HS-27A (cell line): Measurements from ENCODE around the gene GAS5.
"Not testable (repeated sequence)": the region's sequence is repeated elsewhere in the genome, so short reads cannot be mapped to it uniquely, and the experiment has no call there.

Experiments used
- DNase-seq: peaks from one replicate; pipeline ENCODE4 v3.0.0-alpha.2; 2012; ENCODE audit warnings: low read depth, missing footprints

The GAS5 gene

DNA sequence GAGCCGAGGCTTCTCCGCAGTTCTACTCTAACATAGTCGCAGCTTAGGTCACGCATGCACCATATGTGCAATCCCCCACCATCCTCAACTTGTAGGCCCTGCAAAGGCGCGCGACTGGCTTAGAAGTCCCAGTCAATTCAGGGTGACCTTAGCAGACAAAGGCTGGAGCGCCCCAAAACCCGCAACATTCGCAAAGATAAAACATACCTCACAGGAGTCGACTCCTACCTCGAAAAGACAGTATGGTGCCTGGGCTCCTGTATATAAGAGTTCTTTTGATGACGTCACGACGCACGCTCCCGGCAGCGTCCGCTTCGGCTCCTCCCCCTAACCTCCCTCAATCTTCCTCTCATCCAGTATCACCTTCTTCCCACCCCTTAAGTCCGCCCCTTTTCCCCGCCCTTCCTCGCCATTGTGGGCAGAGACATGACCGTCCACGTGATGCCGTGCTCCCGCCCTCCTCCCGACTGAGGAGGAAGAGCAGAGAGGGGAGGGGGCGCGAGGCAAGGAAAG lies at the start of gene GAS5:
TSS of gene GAS5 (minus strand) at position 237 of the 513 bp plus-strand sequence.
- DNase-seq = peak; percentile 97

DNA sequence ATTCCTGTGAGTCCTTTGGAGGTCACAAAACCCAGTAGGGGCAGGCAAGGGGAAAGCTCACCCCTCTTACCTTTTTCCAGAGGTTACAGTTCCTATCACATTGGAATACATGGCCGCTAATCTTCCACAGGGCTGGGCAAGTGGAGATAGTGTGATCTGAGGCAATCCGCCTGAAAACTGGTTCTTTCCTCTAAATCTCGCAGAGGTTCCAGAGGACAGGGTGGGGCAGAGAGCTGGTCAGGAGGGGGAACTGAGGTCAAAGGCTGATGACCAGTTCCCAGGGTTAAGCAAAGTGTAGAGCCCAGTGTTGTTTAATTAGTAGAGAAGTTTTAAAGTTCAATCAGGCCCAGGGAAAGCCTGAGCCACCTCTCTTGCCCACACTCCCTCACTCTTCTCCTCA lies 49.4 kb upstream of the GAS5 start, which contains the start of gene SERPINC1:
TSS of gene SERPINC1 (minus strand) at position 179 of the 400 bp plus-strand sequence. CDS start at position 111, 68 bp downstream.
- no peak for DNase-seq

DNA sequence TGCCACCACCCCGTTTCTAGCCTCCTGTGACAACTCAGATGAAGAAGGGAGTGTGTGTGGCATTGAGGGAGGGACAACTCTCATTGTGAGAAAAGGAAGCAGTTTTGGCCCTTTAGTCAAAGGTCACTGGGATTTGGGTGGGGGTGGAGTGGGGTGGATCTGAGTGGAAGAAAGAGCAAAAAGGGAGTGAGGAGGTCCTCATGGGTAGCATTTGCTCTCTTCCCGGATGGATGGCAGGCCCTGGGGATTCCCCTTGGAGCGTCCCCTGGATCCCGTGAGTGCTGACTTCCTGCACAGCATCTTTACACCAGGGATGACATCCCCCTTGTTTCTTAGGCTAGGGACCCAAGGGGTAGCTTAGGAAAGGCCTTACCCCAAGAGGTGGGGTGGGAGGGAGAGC lies 48.9 kb upstream of the GAS5 start:
- DNase-seq = no peak

DNA sequence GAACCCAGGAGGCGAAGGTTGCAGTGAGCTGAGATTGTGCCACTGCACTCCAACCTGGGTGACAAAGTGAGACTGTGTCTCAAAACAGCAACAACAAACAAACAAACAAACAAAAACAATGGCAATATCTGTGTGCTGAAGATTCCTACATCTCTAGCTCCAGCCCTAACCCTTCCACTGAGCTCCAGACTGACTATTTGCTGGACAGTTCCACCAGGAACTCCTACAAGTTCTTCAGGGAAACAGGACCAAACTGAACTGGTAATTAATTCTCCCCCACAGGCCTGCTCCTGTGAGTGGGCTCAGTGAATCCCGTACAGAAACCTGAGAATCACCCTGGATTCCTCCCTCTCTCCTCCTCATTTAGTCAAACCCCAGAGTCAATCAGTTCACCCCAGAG lies 47.8 kb upstream of the GAS5 start:
- DNase-seq = no peak

DNA sequence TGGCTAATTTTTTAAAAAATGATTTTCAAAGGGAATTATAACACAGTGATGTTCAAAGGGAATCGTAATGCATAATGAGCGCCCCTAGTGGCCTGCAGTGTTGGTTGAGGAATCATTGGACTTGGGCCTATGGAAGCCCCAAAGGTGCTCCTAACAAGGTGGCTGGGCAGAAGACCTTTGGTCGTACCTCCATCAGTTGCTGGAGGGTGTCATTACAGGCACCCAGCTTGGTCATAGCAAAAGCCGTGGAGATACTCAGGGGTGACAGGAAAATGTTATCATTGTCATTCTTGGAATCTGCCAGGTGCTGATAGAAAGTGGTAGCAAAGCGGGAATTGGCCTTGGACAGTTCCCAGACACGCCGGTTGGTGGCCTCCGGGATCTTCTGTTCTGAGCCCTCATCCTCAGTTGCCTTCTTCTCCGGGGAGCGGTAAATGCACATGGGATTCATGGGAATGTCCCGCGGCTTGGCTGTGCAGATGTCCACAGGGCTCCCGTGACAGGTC lies 46.6 kb upstream of the GAS5 start:
- DNase-seq = no peak

DNA sequence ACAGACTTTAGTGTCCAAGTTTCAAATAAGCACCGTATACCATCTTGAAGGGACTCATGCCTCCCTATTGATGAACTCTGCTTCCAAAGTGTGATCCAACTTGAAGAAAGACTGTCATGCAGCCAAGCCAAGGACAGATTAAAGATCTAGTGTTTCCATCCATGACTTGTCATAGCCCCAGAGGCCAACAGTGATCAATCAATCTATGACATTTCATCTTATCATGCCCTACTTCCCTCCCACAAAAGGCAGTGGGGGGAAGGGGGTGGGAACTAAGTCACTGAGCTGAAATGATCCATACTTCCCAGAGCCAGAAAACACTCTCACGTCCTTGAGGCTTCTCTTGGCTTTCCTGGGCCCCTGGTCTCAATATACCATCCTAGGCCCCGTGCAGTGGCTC lies 45.3 kb upstream of the GAS5 start:
- no peak for DNase-seq

DNA sequence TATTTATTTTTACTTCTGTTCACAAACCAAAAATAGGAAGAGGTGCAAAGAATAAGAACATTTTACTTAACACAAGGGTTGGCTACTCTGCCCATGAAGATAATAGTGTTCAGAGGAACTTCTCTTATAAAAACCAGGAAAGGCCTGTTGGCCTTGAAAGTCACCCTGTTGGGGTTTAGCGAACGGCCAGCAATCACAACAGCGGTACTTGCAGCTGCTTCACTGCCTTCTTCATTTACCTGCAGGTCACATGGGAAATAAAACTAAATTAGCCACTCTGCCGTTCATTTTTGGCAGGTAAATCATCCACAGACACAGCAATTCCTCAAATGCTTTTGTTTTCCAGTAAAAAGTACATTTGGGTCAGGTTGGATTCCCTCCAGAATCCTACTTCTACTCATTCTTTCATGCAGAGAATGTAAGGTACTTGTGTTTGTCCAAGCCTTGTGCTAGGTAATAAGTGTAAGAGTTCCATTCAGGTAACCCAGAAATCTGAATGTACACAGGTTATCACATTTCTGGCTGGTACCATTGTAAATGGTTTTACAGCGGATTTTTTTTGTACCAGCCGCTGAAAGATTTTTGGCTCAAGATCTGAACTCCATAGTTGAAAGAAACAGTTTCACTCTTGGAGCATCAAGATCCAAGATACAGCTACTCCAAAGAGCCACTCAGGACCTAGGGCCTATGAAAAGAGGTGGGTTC lies 36.2 kb upstream of the GAS5 start:
- DNase-seq = no peak

DNA sequence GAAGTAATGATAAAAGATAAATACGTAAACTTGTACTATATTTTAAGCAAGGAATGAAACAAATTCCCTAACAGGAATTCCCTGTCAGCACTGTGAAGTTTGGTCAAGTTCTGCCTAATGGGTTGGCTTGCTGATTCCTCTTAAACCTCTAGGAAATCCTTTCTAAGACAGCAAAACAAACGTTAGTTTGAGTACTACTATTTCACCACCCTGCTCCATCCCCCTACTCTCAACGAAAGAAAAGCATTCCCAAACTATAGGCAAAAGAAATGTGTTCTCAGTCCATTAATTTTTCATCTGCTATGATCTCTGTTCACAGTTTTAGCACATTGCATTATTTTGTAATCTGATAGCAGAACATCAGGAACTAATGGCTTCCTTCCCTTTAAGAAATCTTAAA lies 33.2 kb upstream of the GAS5 start:
- no peak for DNase-seq

DNA sequence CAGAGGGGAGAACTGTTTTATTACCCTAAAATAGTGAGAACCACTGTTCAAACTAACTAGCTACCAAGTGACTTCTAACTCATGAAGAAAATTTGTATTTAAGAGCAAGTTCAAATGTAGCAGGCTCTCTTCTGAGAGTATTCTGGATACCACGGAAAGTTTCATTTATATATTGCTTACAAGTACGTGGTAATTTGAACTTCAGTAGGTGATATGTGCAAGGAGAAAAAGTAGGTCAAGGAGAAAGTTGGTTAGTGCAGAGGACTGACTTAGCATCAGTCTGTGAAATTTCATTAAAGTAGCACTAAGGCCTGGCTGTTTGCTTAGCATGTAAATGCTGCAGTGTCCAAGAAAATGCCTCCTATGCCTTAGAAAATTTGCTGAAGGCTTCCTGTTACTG lies 32.6 kb upstream of the GAS5 start:
- DNase-seq = no peak

DNA sequence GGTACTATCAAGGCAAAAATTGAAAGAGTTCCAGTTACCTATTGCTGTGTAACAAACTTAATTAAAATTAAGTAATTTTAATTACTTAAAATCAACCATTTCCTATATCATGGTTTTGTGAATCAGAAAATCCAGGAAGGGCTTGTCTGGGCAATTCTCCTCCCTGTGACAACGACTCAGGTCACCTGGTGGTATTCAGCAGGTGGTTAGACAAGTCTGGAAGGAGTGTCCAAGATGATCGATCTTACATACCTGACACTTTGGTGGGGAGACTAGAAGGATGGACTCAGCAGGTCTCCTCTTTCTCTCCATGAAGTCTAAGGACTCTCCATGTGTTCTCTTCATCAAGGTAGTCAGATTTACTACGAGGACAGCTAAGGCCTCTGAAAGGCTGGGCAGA lies 26.4 kb upstream of the GAS5 start:
- DNase-seq = no peak

DNA sequence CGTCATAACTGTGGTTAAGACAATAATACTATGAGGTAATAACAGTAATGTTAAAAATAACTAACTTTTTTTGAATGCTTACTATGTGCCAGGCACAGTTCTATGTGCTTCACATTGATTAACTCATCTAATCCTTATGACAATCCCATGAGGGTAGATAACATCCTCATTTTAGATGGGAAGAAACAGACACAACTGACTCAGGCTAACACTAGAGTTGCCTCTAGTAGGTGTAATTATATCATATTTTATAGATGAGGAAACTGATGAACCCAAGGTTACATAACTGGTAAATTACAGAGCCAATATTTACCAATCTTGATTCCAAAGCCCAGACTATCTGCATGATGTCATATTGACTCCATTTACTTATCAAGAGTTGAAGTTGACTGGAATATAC lies 25.8 kb upstream of the GAS5 start:
- DNase-seq = no peak

DNA sequence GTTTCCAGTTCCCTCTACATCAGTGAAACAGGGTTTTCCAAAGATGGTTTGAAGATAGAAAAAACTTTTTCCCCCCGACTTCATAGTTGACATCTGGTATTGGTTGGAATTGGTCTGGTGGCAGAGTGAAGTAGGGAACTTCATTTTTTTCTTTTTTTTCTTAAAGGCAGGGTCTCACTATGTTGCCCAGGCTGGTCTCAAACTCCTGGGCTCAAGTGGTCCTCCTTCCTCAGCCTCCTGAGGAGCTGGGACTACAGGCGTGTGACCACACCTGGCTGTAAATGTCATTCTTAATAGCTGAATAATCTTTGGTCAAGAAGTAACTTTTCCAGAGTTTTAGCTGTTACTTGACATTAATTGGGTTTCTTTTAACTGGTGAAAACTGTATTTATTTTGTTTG lies 22.1 kb upstream of the GAS5 start:
- DNase-seq = no peak

DNA sequence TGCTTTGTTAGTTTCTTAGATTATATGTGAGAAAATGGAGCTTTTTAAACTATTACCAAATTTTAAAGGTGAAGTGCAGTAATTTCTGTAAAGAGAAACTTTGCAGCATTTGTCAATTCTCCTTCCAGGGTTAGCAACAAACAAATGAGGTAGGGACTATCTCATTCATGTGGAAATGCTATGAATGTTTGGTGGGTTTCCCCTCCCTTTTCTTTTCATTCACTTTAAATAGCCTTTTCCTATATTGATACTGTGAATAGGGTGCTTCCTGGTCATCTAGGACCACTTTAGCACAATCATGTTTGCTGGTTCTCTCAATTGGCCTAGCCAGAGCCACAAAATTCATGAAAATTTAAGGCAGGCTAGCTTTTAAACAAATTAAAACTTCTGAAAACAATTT lies 21.0 kb upstream of the GAS5 start:
- DNase-seq = no peak

DNA sequence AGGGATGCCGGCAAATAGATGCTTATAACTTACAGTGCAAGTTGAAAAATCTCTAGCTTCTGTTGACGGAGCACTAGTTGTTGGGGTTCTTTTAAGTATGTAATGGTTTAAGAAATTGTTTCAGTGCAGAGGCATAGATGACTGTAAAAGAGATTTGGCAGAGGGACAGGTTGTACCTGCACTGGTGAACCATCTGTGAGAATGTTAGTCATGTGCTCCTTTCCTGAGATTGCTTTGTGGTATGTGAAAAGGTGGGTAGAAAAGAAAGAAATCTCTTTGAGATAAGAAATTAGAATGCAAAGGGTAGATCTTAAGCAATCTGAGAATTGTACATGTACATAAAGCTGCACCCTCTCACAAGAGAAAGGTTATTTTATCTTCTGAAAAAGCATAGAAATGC lies 19.8 kb upstream of the GAS5 start:
- DNase-seq = no peak

DNA sequence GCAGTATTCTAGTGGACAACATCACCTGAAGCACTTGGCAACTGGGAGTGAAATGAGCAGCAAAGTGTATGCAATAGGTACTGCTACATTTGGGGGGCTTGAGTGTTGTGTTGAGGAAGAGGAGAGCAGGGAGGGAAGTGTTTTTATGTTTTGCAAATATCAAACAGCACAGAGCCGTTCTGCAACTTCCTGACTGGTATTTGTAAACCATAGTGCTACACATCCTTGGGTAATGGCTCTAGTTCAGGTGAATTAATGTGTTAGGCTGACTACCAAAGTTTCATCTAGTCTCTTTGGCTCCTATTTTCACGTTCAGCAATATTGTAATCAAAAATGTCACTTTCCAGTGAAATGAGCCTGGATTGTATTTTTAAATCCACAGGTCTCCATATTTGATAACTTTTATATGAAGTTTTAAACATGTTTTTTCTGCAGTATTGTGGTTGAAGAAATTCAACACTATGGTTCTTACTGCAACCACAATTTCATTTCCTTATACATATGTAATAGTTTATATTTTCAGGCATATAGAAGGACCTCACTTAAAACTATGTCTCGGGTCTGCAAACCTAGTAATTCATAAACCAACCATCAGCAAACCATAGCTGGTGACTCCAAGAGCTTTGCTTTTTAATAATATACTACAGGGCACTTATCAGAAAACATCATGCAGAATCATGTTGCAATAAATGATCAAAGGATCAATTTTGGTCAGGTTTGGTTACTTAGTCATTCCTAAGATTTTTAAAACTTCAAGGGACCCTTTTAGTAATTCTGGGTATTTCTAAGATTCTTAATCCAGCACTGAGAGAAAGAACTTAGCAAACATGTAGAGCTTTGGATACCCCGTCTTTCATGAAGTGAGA lies 19.2 kb upstream of the GAS5 start:
- DNase-seq = no peak

DNA sequence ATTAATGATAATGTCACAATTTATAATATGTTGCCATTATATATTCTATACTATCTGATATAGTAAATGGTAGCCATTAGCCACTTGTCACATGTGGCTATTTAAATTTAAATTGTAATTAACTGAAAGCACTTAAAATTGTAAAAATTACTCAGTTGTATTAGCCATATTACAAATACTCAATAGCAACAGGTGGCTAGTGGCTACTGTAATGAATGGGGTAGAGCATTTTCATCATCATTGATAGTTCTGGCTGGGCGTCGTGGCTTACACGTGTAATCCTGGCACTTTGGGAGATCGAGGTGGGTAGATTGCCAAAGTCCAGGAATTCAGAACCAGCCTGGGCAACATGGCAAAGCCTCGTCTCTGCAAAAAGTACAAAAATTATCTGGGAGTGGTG lies 16.9 kb upstream of the GAS5 start:
- DNase-seq = no peak

DNA sequence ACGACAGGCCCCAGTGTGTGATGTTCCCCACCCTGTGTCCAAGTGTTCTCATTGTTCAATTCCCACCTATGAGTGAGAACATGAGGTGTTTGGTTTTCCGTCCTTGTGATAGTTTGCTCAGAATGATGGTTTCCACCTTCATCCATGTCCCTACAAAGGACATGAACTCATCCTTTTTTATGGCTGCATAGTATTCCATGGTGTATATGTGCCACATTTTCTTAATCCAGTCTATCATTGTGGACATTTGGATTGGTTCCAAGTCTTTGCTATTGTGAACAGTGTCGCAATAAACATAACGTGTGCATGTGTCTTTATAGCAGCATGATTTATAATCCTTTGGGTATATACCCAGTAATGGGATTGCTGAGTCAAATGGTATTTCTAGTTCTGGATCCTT lies 13.3 kb upstream of the GAS5 start:
- not testable (repeated sequence) for DNase-seq

DNA sequence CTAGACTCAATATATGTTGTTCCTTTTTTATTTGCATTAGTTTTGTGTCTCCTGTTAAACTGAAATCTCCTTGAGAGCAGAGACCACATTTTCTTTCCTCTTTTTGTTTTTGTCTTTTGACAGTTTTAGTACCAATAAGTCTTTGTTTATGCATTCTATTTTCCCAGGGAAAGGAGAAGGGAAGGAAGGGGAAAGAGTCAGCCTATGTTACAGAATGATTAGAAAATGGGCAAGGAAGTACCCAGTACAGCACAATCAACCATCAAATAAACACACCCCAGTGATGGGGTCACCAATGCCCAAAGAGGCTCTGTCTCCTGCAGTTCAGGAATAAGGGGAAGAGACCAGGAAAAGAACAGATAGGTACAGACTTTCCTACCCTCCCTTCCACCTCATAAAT lies 10.5 kb upstream of the GAS5 start:
- DNase-seq = no peak

DNA sequence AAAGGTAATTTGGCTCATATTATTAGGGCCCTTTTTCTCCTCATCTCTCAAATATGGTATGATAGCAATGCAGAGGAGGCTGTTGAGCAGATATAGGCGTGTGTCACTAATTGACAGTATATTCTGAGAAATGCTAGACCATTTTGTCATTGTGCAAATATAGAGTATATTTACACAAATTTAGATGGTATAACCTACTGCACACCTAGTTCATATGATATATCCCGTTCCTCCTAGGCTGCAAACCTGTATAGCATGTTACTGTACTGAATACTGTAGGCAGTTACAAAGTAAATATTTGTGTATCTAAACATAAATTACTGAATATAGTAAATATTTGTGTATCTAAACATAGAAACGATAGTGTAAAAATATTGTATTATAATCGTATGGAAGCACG lies 8.9 kb upstream of the GAS5 start:
- no peak for DNase-seq

DNA sequence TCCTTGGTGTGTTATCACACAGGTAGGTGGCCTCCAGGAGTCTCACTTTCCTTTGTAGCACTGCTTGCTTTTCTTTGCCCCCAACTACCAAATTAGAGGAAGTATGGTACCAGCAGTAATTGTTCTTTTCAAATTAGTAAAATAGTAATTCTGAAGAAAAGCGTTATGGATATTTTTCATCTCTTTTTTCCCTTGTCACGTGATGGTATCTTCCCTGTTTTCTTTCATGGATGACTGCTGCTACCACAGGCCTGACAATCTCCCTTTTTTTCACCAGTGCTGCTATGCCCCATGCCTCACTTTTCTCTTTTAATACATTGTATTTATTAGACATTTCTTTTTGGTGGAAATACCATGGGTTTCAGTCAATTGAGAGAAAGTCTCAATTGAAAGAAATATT lies 3.7 kb upstream of the GAS5 start:
- DNase-seq = no peak

DNA sequence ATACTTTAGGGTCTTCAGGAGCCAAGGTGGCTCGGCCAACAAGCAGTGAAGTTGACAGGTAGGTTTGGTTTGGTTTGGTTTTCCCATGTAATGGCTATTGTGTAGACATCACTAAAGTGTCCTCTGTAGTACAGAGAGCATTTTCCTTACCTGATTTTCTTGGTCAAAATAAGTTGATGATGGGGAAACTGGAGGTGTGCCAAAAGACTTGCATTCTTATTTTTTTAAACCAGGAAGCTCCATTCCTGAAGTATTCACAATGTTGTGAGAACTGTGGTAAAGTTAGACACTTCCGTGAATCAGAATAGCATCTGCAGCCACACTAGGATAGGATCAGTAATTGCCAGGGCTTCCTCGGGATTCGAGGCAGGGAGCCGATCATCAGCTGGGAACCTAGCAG lies 3.3 kb upstream of the GAS5 start:
- no peak for DNase-seq

DNA sequence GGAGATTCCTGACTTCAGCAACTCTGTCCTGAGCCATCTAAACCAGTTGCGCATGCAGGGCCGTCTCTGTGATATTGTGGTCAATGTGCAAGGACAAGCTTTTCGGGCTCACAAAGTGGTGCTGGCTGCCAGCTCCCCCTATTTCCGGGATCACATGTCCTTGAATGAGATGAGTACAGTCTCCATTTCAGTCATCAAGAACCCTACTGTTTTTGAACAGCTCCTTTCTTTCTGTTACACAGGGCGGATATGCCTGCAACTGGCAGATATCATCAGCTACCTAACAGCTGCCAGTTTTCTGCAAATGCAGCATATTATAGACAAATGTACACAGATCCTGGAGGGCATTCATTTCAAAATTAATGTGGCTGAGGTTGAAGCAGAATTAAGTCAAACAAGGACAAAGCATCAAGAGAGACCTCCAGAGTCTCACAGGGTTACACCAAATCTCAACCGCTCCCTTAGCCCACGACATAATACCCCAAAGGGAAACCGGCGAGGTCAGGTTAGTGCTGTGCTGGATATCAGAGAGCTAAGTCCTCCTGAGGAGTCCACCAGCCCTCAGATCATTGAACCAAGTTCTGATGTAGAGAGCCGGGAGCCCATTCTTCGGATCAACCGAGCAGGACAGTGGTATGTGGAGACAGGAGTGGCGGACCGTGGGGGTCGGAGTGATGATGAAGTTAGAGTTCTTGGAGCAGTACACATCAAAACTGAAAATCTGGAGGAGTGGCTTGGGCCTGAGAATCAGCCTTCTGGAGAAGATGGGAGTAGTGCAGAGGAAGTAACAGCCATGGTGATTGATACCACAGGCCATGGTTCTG lies 2.7 kb upstream of the GAS5 start:
- no peak for DNase-seq
